Endodermal cell (in vitro differentiated cells): ENCODE measurements around the gene POU2AF2. TPM values are rescaled to one million over a fixed set of nuclear protein-coding genes. Genes with fewer than 3 reads are reported as not detected.

ENCODE experiments used
- DNase-seq: peaks from one replicate; pipeline ENCODE4 v3.0.0-alpha.2; 2017
- H3K27ac ChIP-seq: 2 replicates; pipeline ENCODE4 v1.5.1; 2013; ENCODE audit warnings: mild to moderate bottlenecking, low read depth, low read length, moderate library complexity
- H3K27me3 ChIP-seq: 2 replicates; pipeline ENCODE4 v1.6.1; 2013; ENCODE audit warnings: mild to moderate bottlenecking, low read length, moderate library complexity; ENCODE audit not compliant: insufficient read depth, control insufficient read depth, poor library complexity, severe bottlenecking
- H3K36me3 ChIP-seq: 2 replicates; pipeline ENCODE4 v1.7.0; 2013; ENCODE audit warnings: mild to moderate bottlenecking, low read length, moderate library complexity; ENCODE audit not compliant: control insufficient read depth, insufficient read depth
- H3K4me1 ChIP-seq: one replicate; pipeline ENCODE4 v1.7.0; 2013; ENCODE audit warnings: low read length; ENCODE audit not compliant: control insufficient read depth, insufficient read depth
- H3K4me3 ChIP-seq: 2 replicates; pipeline ENCODE4 v1.5.1; 2013; ENCODE audit warnings: mild to moderate bottlenecking, low read length, moderate library complexity
- H3K9ac ChIP-seq: 2 replicates; pipeline ENCODE4 v1.6.1; 2013; ENCODE audit warnings: mild to moderate bottlenecking, low read length, moderate library complexity; ENCODE audit not compliant: poor library complexity, severe bottlenecking; ENCODE audit errors: extremely low read depth
- H3K9me3 ChIP-seq: 2 replicates; pipeline ENCODE4 v1.6.1; 2013; ENCODE audit warnings: mild to moderate bottlenecking, low read length, moderate library complexity; ENCODE audit not compliant: control insufficient read depth
- H3K27ac Mint-ChIP-seq: 2 replicates; pipeline ENCODE4 v1.8.0; 2020; ENCODE audit warnings: mixed read lengths
- H3K27me3 Mint-ChIP-seq: 2 replicates; pipeline ENCODE4 v1.8.0; 2021; ENCODE audit warnings: mild to moderate bottlenecking, mixed read lengths; ENCODE audit not compliant: insufficient read depth
- H3K36me3 Mint-ChIP-seq: 2 replicates; pipeline ENCODE4 v1.8.0; 2020; ENCODE audit warnings: low read depth, mixed read lengths
- H3K4me1 Mint-ChIP-seq: 2 replicates; pipeline ENCODE4 v1.8.0; 2020; ENCODE audit warnings: mixed read lengths
- H3K4me3 Mint-ChIP-seq: 2 replicates; pipeline ENCODE4 v1.8.0; 2020; ENCODE audit warnings: mild to moderate bottlenecking, moderate library complexity, mixed read lengths
- H3K9me3 Mint-ChIP-seq: 2 replicates; pipeline ENCODE4 v1.8.0; 2020; ENCODE audit warnings: mild to moderate bottlenecking, mixed read lengths
- WGBS, 2 experiments: methylation state at CpG; one replicate each; pipeline versions ENCODE4 v1.1.5 to v1.1.7; 2013; ENCODE audit warnings: missing lambda C conversion rate in 2 of 2, mixed read lengths in 1 of 2; ENCODE audit not compliant: insufficient coverage in 1 of 2, insufficient read length in 1 of 2; 5-methylcytosine and 5-hydroxymethylcytosine counted together
- long read RNA-seq, 4 experiments: library from polyadenylated mRNA in 2 of 4; library from RNA in 1 of 4; library from capped mRNA in 1 of 4; stranded (forward) in 3 of 4; unstranded in 1 of 4; transcript quantifications; one replicate each; pipeline ENCODE4 v2.0.0, GENCODE V29; 2020 to 2021; ENCODE audit warnings: inconsistent platforms in 1 of 4
- polyA plus RNA-seq, 2 experiments: library from polyadenylated mRNA; stranded (reverse); fragments of 50-300 nt; gene quantifications; one replicate each; pipeline ENCODE4 v1.2.3, GENCODE V29; 2013
- total RNA-seq, 2 donors: library from RNA; stranded (reverse); fragmentation: NEBNext Ultra II Directional in 1 of 2; extraction: Animal tissue kit (Norgen Biotek cat#: 25700) in 1 of 2; gene quantifications; 2 replicates in 1 of 2; 3 replicates in 1 of 2; pipeline ENCODE4 v1.2.1, GENCODE V29; 2021
- TF ChIP-seq, protein P1 (sequence below): fragments of 200-600 bp; sonication (generic); conservative IDR thresholded peaks from 2 replicates; pipeline ENCODE4 v1.5.0; 2021; ENCODE audit warnings: antibody characterized with exemption, mild to moderate bottlenecking

Gene POU2AF2, protein sequence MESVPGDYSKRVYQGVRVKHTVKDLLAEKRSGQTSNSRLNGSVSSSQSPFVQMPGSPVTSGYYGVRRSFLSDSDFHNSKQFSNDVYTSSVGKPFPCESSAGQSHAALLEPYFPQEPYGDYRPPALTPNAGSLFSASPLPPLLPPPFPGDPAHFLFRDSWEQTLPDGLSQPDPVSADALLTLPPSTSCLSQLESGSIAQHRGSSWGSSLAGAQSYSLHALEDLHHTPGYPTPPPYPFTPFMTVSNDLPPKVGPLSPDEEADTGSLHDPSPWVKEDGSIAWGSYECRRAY
- total RNA-seq, result not detected
- not detected for polyA plus RNA-seq (2013, experiment 1 of 2)
- polyA plus RNA-seq (2013, experiment 2 of 2), result not detected
- long read RNA-seq, experiment 1, result 0 reads
- long read RNA-seq, experiment 2, result 0 reads
- long read RNA-seq, experiment 3, result 0 reads
- long read RNA-seq, experiment 4, result 0 reads

DNA sequence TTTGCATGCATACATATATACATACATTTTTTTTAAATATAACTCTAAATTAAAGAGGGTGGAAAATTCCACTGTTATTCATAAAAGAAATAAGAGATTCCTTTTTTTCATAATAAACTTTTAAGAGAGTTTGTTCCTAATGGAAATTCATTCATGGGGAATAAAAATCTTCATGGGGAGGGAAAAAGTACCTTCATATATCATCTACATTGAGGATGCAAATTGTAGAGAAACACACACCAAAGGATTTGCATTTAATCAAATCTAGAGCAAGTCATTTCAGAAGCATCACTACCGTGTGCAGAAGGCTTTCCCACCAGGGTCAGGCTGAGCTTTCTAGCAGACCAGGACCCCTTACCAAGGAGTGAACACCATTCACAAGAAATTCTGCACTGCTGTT lies at the start of gene POU2AF2:
POU2AF2 (plus strand) TSS at position 301 of the 400 bp plus-strand sequence. CDS start 129 bp downstream, outside the sequence.
- Mint-ChIP-seq H3K4me3 (no peak within 1 kb of the TSS), H3K36me3 (no peaks in the 10 kb centered on the region), H3K27ac (no peak within 1 kb of the TSS), H3K27me3 (peaks cover 15% of the 10 kb centered on the region), H3K4me1 (no peaks in the 10 kb centered on the region), H3K9me3 (no peaks in the 10 kb centered on the region)
- H3K36me3 ChIP-seq, result no peaks in the 10 kb centered on the region
- H3K4me3 ChIP-seq, result no peak within 1 kb of the TSS
- no peaks in the 10 kb centered on the region for H3K4me1 ChIP-seq
- 97% methylated on average over 1 of the region's 1 CpG; no CpG with 5 or more reads in 1 of the 2 experiments for WGBS, 2 experiments
- no peaks in the 10 kb centered on the region for H3K9me3 ChIP-seq
- TF ChIP-seq, protein P1, sequence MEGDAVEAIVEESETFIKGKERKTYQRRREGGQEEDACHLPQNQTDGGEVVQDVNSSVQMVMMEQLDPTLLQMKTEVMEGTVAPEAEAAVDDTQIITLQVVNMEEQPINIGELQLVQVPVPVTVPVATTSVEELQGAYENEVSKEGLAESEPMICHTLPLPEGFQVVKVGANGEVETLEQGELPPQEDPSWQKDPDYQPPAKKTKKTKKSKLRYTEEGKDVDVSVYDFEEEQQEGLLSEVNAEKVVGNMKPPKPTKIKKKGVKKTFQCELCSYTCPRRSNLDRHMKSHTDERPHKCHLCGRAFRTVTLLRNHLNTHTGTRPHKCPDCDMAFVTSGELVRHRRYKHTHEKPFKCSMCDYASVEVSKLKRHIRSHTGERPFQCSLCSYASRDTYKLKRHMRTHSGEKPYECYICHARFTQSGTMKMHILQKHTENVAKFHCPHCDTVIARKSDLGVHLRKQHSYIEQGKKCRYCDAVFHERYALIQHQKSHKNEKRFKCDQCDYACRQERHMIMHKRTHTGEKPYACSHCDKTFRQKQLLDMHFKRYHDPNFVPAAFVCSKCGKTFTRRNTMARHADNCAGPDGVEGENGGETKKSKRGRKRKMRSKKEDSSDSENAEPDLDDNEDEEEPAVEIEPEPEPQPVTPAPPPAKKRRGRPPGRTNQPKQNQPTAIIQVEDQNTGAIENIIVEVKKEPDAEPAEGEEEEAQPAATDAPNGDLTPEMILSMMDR, result no peak
- no peak within 1 kb of the TSS for H3K9ac ChIP-seq
- no peak for DNase-seq
- H3K27ac ChIP-seq, result no peak within 1 kb of the TSS
- no peaks in the 10 kb centered on the region for H3K27me3 ChIP-seq

DNA sequence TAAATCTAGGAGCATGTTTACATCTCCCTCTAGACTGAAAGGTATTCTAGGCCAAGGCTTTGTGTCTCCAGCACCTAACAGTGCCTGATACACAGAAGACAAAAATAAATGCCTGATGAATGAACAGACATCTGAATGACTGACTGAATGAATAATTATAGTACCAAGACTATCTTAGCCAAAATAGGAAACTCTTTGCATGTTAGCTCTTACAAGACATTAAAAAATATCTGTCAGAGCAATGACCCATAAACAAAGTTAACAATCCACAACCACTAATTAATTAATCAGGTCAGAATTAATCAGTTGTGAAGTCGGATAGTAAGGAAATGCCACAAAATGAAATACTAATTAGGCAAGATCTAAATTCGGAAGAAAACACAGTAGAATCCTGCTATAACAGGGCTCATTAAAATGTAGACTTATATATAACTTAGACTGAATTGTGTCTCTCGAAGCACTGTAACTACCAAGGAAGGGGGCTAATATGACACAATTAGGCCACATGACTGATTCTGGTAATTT lies 45.5 kb upstream of the POU2AF2 start:
- no peaks in the 10 kb centered on the region for H3K9me3 ChIP-seq
- no peaks in the 10 kb centered on the region for H3K4me1 ChIP-seq
- H3K4me3 Mint-ChIP-seq, result no peak overlapping the region
- no peaks in the 10 kb centered on the region for H3K36me3 ChIP-seq
- 62 to 100% methylated on average over 1 to 3 of the region's 3 CpGs for WGBS, 2 experiments
- peaks cover 1% of the 10 kb centered on the region for H3K4me1 Mint-ChIP-seq
- H3K9me3 Mint-ChIP-seq, result no peaks in the 10 kb centered on the region
- no peak overlapping the region for H3K4me3 ChIP-seq
- H3K27me3 Mint-ChIP-seq, result peaks cover 5% of the 10 kb centered on the region
- no peak for DNase-seq
- H3K27ac Mint-ChIP-seq, result no peak overlapping the region
- no peak overlapping the region for H3K27ac ChIP-seq
- TF ChIP-seq, protein P1, result no peak
- H3K27me3 ChIP-seq, result peaks cover 21% of the 10 kb centered on the region
- no peak overlapping the region for H3K9ac ChIP-seq
- H3K36me3 Mint-ChIP-seq, result no peaks in the 10 kb centered on the region

DNA sequence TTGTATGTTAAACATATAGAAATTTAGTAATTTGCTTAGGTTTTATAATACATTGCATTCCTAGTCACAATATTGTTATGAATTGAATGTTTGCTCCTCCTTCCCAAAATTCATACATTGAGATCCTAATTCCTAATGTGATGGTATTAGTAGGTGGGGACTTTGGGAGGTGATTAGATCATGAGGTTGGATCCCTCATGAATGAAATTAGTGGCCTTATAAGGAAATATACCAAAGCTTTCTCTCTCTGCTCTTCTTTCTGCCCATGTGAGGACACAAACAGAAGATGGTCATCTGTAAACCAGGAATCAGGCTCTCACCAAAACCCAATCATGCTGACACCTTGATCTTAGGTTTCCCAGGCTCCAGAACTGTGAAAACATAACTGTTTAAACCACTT lies 41.3 kb upstream of the POU2AF2 start:
- no peaks in the 10 kb centered on the region for H3K4me1 ChIP-seq
- no peak overlapping the region for H3K4me3 Mint-ChIP-seq
- no peak for DNase-seq
- H3K9ac ChIP-seq, result no peak overlapping the region
- no peak overlapping the region for H3K27ac Mint-ChIP-seq
- no peaks in the 10 kb centered on the region for H3K9me3 ChIP-seq
- no peak overlapping the region for H3K4me3 ChIP-seq
- H3K36me3 ChIP-seq, result no peaks in the 10 kb centered on the region
- H3K36me3 Mint-ChIP-seq, result no peaks in the 10 kb centered on the region
- no peaks in the 10 kb centered on the region for H3K27me3 Mint-ChIP-seq
- peaks cover 1% of the 10 kb centered on the region for H3K4me1 Mint-ChIP-seq
- H3K27me3 ChIP-seq, result no peaks in the 10 kb centered on the region
- no peaks in the 10 kb centered on the region for H3K9me3 Mint-ChIP-seq
- no peak overlapping the region for H3K27ac ChIP-seq
- TF ChIP-seq, protein P1, result no peak
